GM12875 (cell line): Measurements from ENCODE around the gene ARSH.
"Not testable (repeated sequence)": the region's sequence is repeated elsewhere in the genome, so short reads cannot be mapped to it uniquely, and the experiment has no call there.

ENCODE experiments used
- H3K4me3 ChIP-seq: one replicate; pipeline ENCODE4 v1.5.1; 2011; ENCODE audit warnings: low read depth, low read length, control low read depth
- CTCF ChIP-seq: IDR thresholded peaks from 2 replicates; pipeline ENCODE4 v1.5.1; 2011; ENCODE audit warnings: low read depth, mild to moderate bottlenecking, control low read depth, inconsistent platforms, low read length, moderate library complexity, borderline replicate concordance; ENCODE audit not compliant: insufficient read depth

Gene ARSH

GRCh38 chrX:2967012-2967411, 39.3 kb upstream of the ARSH start:
- H3K4me3 ChIP-seq = no peak overlapping the region
- TF ChIP-seq CTCF = no peak

- no peak for TF ChIP-seq CTCF
- no peak overlapping the region for H3K4me3 ChIP-seq
Measured at GRCh38 chrX:2967584-2967983, 38.8 kb upstream of the ARSH start.

GRCh38 chrX:2967998-2968909, 38.1 kb upstream of the ARSH start:
- H3K4me3 ChIP-seq = no peak overlapping the region
- TF ChIP-seq CTCF = no peak

GRCh38 chrX:2969021-2969420, 37.3 kb upstream of the ARSH start:
- H3K4me3 ChIP-seq = no peak overlapping the region
- TF ChIP-seq CTCF = no peak

GRCh38 chrX:2972391-2972790, 34.0 kb upstream of the ARSH start:
- no peak for TF ChIP-seq CTCF

GRCh38 chrX:2974961-2975360, 31.4 kb upstream of the ARSH start:
- no peak for TF ChIP-seq CTCF
- no peak overlapping the region for H3K4me3 ChIP-seq

More at GRCh38 chrX:2972391-2972790, 34.0 kb upstream of the ARSH start:
- H3K4me3 ChIP-seq = no peak overlapping the region

GRCh38 chrX:2978639-2979038, 27.7 kb upstream of the ARSH start:
- not testable (repeated sequence) for H3K4me3 ChIP-seq
